GM12878 (cell line): Measurements from ENCODE around the gene FGD3.

Source experiments
- EED ChIP-seq: sonication (generic); IDR thresholded peaks from 2 replicates; pipeline ENCODE4 v1.6.1; 2016; ENCODE audit warnings: antibody characterized with exemption, low read depth
- IKZF1 ChIP-seq: fragments of 450-650 bp; conservative IDR thresholded peaks from 2 replicates; pipeline ENCODE4 v1.6.1; 2017; ENCODE audit warnings: antibody characterized with exemption, mild to moderate bottlenecking

DNA sequence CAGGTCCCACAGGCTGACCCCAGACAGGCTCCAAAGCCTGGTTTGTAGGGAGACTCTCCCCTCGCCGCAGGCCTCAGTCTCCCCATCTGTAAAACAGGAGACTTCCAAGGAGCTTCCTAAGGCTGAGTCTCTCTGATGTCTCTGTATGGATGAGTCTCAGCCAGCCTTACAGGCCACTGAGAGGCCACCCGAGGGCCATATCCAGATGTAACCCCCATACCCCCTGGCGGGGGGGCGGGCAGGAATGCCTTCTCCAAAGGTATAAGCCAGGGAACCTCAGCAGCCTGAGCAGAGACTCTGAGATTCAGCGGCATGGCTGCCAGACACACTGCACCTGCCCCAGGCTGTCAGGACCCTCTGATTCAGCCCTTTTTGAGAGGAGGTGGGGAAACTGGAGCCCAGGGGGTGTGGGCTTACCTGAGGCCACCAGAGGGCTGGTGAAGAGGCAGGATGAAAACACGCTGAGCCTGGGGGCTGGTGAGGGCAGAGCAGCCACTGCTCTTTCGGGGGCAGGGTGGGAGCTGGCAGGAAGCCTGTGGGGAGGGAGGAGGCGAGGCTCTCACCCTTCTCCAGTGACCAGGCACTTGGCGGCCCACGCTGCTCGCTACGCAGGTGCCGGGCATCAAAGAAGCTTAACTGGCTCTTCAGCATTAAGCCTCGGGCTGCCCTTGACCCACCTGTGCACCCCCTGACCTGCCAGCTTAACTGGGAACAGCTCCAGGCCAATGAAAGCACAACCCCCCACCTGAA, 105.6 kb downstream of the FGD3 start:
- no peak for TF ChIP-seq IKZF1
- no peak for TF ChIP-seq EED
